Ishikawa (cell line): ENCODE results near the gene TAF3.

ENCODE experiments used
- CEBPB ChIP-seq: IDR thresholded peaks from 2 replicates; pipeline ENCODE4 v1.6.1; 2012
- CREB1 ChIP-seq: IDR thresholded peaks from 2 replicates; pipeline ENCODE4 v1.6.1; 2012; ENCODE audit warnings: low read depth
- EGR1 ChIP-seq: IDR thresholded peaks from 2 replicates; pipeline ENCODE4 v1.6.1; 2012
- EP300 ChIP-seq: IDR thresholded peaks from 2 replicates; pipeline ENCODE4 v1.6.1; 2012; ENCODE audit warnings: borderline replicate concordance
- NFIC ChIP-seq: IDR thresholded peaks from 2 replicates; pipeline ENCODE4 v1.6.1; 2012
- RAD21 ChIP-seq: IDR thresholded peaks from 2 replicates; pipeline ENCODE4 v1.6.1; 2012; ENCODE audit warnings: low read depth
- TAF1 ChIP-seq: IDR thresholded peaks from 2 replicates; pipeline ENCODE4 v1.6.1; 2012; ENCODE audit warnings: low read depth, mild to moderate bottlenecking
- TCF12 ChIP-seq: IDR thresholded peaks from 2 replicates; pipeline ENCODE4 v1.6.1; 2012; ENCODE audit warnings: low read depth
- TEAD4 ChIP-seq: IDR thresholded peaks from 2 replicates; pipeline ENCODE4 v1.6.1; 2012
- YY1 ChIP-seq: IDR thresholded peaks from 2 replicates; pipeline ENCODE4 v1.6.1; 2012; ENCODE audit warnings: low read depth
- ZBTB7A ChIP-seq: IDR thresholded peaks from 2 replicates; pipeline ENCODE4 v1.6.1; 2012; ENCODE audit warnings: low read depth
- TF ChIP-seq, protein P1 (sequence below): IDR thresholded peaks from 2 replicates; pipeline ENCODE4 v1.6.1; 2012
- TF ChIP-seq, protein P2 (sequence below): IDR thresholded peaks from 2 replicates; pipeline ENCODE4 v1.6.1; 2012

DNA sequence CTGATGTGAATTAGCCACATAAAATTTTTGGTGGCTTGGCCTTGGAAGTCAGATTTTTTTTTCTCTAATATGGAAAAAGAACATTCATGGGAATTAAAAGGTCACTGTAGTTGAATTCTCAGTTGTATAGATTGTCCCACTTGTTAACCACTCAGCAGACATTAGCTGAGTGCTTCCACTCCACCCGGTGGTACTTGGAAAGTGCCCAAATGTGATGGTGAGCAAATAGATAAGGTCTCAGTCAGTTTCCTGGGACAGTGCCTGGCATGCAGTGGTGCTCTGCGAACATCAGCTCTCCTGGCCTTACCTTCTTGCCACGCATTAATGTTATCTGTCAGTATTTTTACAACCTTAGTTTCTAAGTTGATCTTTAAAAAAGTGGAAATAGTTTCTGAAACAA lies 28.9 kb upstream of the TAF3 start:
- TF ChIP-seq TEAD4 (no peak), EGR1 (no peak), CEBPB (no peak), TCF12 (no peak), RAD21 (no peak), EP300 (no peak), ZBTB7A (no peak), CREB1 (no peak), TAF1 (no peak), YY1 (no peak), NFIC (no peak)
- TF ChIP-seq, protein P1, sequence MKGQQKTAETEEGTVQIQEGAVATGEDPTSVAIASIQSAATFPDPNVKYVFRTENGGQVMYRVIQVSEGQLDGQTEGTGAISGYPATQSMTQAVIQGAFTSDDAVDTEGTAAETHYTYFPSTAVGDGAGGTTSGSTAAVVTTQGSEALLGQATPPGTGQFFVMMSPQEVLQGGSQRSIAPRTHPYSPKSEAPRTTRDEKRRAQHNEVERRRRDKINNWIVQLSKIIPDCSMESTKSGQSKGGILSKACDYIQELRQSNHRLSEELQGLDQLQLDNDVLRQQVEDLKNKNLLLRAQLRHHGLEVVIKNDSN: no peak
- TF ChIP-seq, protein P2, sequence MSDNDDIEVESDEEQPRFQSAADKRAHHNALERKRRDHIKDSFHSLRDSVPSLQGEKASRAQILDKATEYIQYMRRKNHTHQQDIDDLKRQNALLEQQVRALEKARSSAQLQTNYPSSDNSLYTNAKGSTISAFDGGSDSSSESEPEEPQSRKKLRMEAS: no peak
